ENCODE measurements around the gene AGAP9.
"Not testable (repeated sequence)": the region's sequence is repeated elsewhere in the genome, so short reads cannot be mapped to it uniquely, and the experiment has no call there.

GRCh38 chr10:47553860-47554247 is 30.4 kb upstream of the AGAP9 start:
- not testable (repeated sequence) for TF ChIP-seq CTCF (IDR thresholded peaks at IDR 0.05; ENCODE audit: low read length); EZH2phosphoT487 (IDR thresholded peaks at IDR 0.05; ENCODE audit: low read length); EZH2 (optimal IDR thresholded peaks at IDR 0.05; ENCODE audit: low read depth, low read length)

Measured in MM.1S (cell line).